AG04450 (cell line): ENCODE measurements around the gene DHCR7. TPM values are rescaled to one million over a fixed set of nuclear protein-coding genes. Genes with fewer than 3 reads are reported as not detected.

Experiments
- CTCF ChIA-PET: fragments of 300-600, 350-600 bp; formaldehyde crosslinking; extraction: SDS; loops from one replicate; lab custom pipeline; 2022; ENCODE audit warnings: antibody characterized with exemption, inconsistent platforms; lab: Charles Lee
- POLR2A ChIA-PET: fragments of 350-600 bp; formaldehyde crosslinking; extraction: SDS; loops from one replicate; lab custom pipeline; 2021; ENCODE audit warnings: antibody characterized with exemption, inconsistent platforms; lab: Yijun Ruan, JAX
- DNase-seq: peaks from one replicate; pipeline ENCODE4 v3.0.0-alpha.2; 2011; ENCODE audit warnings: low read depth, low spot score
- H3K27ac ChIP-seq: one replicate; pipeline ENCODE4 v1.5.1; 2012; ENCODE audit warnings: low read depth, low read length, control low read depth
- H3K27me3 ChIP-seq: one replicate; pipeline ENCODE4 v1.6.0; 2012; ENCODE audit warnings: low read length; ENCODE audit not compliant: control insufficient read depth, insufficient read depth
- H3K4me3 ChIP-seq: 2 replicates; pipeline ENCODE4 v1.5.1; 2011; ENCODE audit warnings: mild to moderate bottlenecking, low read depth, low read length, control low read depth
- H3K9me3 ChIP-seq: 2 replicates; pipeline ENCODE4 v1.5.1; 2012; ENCODE audit warnings: low read length; ENCODE audit not compliant: control insufficient read depth, insufficient read depth
- polyA plus RNA-seq: library from polyadenylated mRNA; depleted of rRNA; stranded (reverse); fragments of >200 nt; gene quantifications from 2 replicates; pipeline ENCODE4 v1.2.3, GENCODE V29; 2011
- TF ChIP-seq, protein P1 (sequence below): IDR thresholded peaks from 2 replicates; pipeline ENCODE4 v1.5.1; 2011; ENCODE audit warnings: low read depth, low read length, control low read depth, inconsistent platforms

DHCR7 gene
- polyA plus RNA-seq, 1 experiment, result 40.2 TPM

- H3K4me3 ChIP-seq, result no peak overlapping the region
- ChIA-PET CTCF (interaction anchor here (1.0 kb wide), 1 partner anchor 40 kb away, joined by 3 read pairs; the partner anchor contains the start of gene DHCR7), POLR2A (interaction anchor here (1.2 kb wide), 1 partner anchor 36 kb away, joined by 7 read pairs; the partner anchor contains the start of gene NADSYN1)
- TF ChIP-seq, protein P1, sequence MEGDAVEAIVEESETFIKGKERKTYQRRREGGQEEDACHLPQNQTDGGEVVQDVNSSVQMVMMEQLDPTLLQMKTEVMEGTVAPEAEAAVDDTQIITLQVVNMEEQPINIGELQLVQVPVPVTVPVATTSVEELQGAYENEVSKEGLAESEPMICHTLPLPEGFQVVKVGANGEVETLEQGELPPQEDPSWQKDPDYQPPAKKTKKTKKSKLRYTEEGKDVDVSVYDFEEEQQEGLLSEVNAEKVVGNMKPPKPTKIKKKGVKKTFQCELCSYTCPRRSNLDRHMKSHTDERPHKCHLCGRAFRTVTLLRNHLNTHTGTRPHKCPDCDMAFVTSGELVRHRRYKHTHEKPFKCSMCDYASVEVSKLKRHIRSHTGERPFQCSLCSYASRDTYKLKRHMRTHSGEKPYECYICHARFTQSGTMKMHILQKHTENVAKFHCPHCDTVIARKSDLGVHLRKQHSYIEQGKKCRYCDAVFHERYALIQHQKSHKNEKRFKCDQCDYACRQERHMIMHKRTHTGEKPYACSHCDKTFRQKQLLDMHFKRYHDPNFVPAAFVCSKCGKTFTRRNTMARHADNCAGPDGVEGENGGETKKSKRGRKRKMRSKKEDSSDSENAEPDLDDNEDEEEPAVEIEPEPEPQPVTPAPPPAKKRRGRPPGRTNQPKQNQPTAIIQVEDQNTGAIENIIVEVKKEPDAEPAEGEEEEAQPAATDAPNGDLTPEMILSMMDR, result no peak
- no peaks in the 10 kb centered on the region for H3K27me3 ChIP-seq
- no peaks in the 10 kb centered on the region for H3K9me3 ChIP-seq
- DNase-seq, result no peak
- no peak overlapping the region for H3K27ac ChIP-seq
These were observed 40.6 kb upstream of the DHCR7 start for GRCh38 chr11:71488681-71489270.

- POLR2A ChIA-PET, result no interaction called here
- no peaks in the 10 kb centered on the region; the same call in 1 of the 2 replicates for H3K9me3 ChIP-seq
- TF ChIP-seq, protein P1, result no peak
- H3K27ac ChIP-seq, result no peak overlapping the region
- no peaks in the 10 kb centered on the region for H3K27me3 ChIP-seq
- DNase-seq, result no peak
- CTCF ChIA-PET, result no interaction called here
- no peak overlapping the region for H3K4me3 ChIP-seq
These were observed 38.1 kb upstream of the DHCR7 start for GRCh38 chr11:71486320-71486719.

- DNase-seq, result no peak
- ChIA-PET POLR2A (no interaction called here), CTCF (interaction anchor here (0.6 kb wide), 1 partner anchor 357 kb away, joined by 3 read pairs; no protein-coding TSS in a partner anchor)
- H3K27ac ChIP-seq, result no peak overlapping the region
- H3K4me3 ChIP-seq, result no peak overlapping the region
- TF ChIP-seq, protein P1, result no peak
- H3K27me3 ChIP-seq, result no peaks in the 10 kb centered on the region
- no peaks in the 10 kb centered on the region; the same call in 1 of the 2 replicates for H3K9me3 ChIP-seq
These were observed 37.3 kb upstream of the DHCR7 start for GRCh38 chr11:71485466-71485865.

- Histone ChIP-seq H3K27me3 (no peaks in the 10 kb centered on the region), H3K4me3 (no peak overlapping the region), H3K27ac (no peak overlapping the region), H3K9me3 (no peaks in the 10 kb centered on the region; the same call in 1 of the 2 replicates)
- CTCF ChIA-PET, result interaction anchor here (0.6 kb wide), 1 partner anchor 357 kb away, joined by 3 read pairs; no protein-coding TSS in a partner anchor
- TF ChIP-seq, protein P1, result no peak
- POLR2A ChIA-PET, result no interaction called here
- DNase-seq, result no peak
These were observed 36.8 kb upstream of the DHCR7 start for GRCh38 chr11:71485063-71485399.

GRCh38 chr11:71484248-71485062, 36.3 kb upstream of the DHCR7 start:
- ChIA-PET POLR2A (no interaction called here), CTCF (no interaction called here)

More at GRCh38 chr11:71484248-71485062, 36.3 kb upstream of the DHCR7 start:
- Histone ChIP-seq H3K9me3 (no peaks in the 10 kb centered on the region; the same call in 1 of the 2 replicates), H3K27ac (no peak overlapping the region), H3K4me3 (no peak overlapping the region), H3K27me3 (no peaks in the 10 kb centered on the region)
- no peak for DNase-seq
- TF ChIP-seq, protein P1, result no peak
